Vagina (tissue), 2 donors: ENCODE data around the gene THRAP3.

Source experiments
- POLR2A ChIP-seq, 2 donors: fragments of 450-650 bp; IDR thresholded peaks; one replicate each; pipeline ENCODE4 v1.6.1; 2017; ENCODE audit warnings: antibody characterized with exemption in 2 of 2, mild to moderate bottlenecking in 2 of 2, moderate library complexity in 2 of 2
- POLR2AphosphoS5 ChIP-seq, 2 donors: sonication (generic); formaldehyde crosslinking; IDR thresholded peaks; one replicate each; pipeline ENCODE4 v1.9.0; 2017; ENCODE audit warnings: antibody characterized with exemption in 2 of 2, mild to moderate bottlenecking in 2 of 2, low read depth in 1 of 2; ENCODE audit not compliant: insufficient read depth in 1 of 2
- TF ChIP-seq, protein P1 (sequence below), 3 experiments: fragments of 450-650 bp in 2 of 3; fragments of 200-600 bp in 1 of 3; sonication (generic) in 1 of 3; IDR thresholded peaks; one replicate each; pipeline ENCODE4 v1.5.1; 2017 to 2019; ENCODE audit warnings: antibody characterized with exemption in 3 of 3, mild to moderate bottlenecking in 2 of 3, moderate library complexity in 2 of 3

DNA sequence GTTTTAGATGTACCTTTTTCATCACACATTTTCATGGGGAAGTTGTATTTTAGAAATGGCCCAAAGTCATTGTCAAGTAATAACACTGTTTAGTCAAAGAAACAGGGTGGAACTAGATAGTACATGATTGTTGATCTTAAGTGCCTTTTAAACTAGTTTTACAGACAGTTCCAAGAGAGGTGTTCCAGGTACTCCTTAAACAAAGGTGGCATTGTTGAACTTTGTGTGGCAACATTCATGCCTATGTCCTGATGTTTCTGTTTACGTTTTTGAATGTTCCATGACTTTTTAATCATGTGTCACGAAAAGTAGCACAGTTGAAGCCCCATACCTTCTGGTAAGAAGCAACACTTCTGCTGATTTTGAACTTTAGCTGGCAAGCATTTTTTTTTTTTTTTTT, 72.8 kb downstream of the THRAP3 start:
- TF ChIP-seq, protein P1, sequence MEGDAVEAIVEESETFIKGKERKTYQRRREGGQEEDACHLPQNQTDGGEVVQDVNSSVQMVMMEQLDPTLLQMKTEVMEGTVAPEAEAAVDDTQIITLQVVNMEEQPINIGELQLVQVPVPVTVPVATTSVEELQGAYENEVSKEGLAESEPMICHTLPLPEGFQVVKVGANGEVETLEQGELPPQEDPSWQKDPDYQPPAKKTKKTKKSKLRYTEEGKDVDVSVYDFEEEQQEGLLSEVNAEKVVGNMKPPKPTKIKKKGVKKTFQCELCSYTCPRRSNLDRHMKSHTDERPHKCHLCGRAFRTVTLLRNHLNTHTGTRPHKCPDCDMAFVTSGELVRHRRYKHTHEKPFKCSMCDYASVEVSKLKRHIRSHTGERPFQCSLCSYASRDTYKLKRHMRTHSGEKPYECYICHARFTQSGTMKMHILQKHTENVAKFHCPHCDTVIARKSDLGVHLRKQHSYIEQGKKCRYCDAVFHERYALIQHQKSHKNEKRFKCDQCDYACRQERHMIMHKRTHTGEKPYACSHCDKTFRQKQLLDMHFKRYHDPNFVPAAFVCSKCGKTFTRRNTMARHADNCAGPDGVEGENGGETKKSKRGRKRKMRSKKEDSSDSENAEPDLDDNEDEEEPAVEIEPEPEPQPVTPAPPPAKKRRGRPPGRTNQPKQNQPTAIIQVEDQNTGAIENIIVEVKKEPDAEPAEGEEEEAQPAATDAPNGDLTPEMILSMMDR (IDR thresholded peaks at IDR 0.05), result no peak
- TF ChIP-seq POLR2A (IDR thresholded peaks at IDR 0.05) (no peak), POLR2AphosphoS5 (IDR thresholded peaks at IDR 0.05; ENCODE audit: insufficient read depth in 1 of 2, low read depth in 1 of 2) (peak in 1 of 2 donors; percentile 66)
